Memory B cell (primary cell): ENCODE results near the gene MALRD1.
"Not testable (repeated sequence)": the region's sequence is repeated elsewhere in the genome, so short reads cannot be mapped to it uniquely, and the experiment has no call there.

Experiments used
- ATAC-seq: fragments of 150-1000 bp; cut with Tn5 transposase; 2 replicates; pipeline ENCODE4 v1.10.0; 2021; ENCODE audit warnings: low read depth, mild to moderate bottlenecking, moderate library complexity
- DNase-seq, 2 donors: peaks; one replicate each; pipeline ENCODE4 v3.0.0; 2022; ENCODE audit warnings: low spot score in 2 of 2
- H3K27ac Mint-ChIP-seq: one replicate; pipeline ENCODE4 v1.8.0; 2022; ENCODE audit warnings: mild to moderate bottlenecking, moderate library complexity, mixed read lengths
- H3K27me3 Mint-ChIP-seq: one replicate; pipeline ENCODE4 v1.8.0; 2022; ENCODE audit warnings: mixed read lengths
- H3K36me3 Mint-ChIP-seq: one replicate; pipeline ENCODE4 v1.8.0; 2022; ENCODE audit warnings: mild to moderate bottlenecking, mixed read lengths
- H3K4me1 Mint-ChIP-seq: one replicate; pipeline ENCODE4 v1.8.0; 2022; ENCODE audit warnings: mixed read lengths
- H3K4me3 Mint-ChIP-seq: one replicate; pipeline ENCODE4 v1.8.0; 2022; ENCODE audit warnings: mild to moderate bottlenecking, moderate library complexity, mixed read lengths
- H3K9me3 Mint-ChIP-seq: one replicate; pipeline ENCODE4 v1.8.0; 2022; ENCODE audit warnings: mixed read lengths

MALRD1 gene

DNA sequence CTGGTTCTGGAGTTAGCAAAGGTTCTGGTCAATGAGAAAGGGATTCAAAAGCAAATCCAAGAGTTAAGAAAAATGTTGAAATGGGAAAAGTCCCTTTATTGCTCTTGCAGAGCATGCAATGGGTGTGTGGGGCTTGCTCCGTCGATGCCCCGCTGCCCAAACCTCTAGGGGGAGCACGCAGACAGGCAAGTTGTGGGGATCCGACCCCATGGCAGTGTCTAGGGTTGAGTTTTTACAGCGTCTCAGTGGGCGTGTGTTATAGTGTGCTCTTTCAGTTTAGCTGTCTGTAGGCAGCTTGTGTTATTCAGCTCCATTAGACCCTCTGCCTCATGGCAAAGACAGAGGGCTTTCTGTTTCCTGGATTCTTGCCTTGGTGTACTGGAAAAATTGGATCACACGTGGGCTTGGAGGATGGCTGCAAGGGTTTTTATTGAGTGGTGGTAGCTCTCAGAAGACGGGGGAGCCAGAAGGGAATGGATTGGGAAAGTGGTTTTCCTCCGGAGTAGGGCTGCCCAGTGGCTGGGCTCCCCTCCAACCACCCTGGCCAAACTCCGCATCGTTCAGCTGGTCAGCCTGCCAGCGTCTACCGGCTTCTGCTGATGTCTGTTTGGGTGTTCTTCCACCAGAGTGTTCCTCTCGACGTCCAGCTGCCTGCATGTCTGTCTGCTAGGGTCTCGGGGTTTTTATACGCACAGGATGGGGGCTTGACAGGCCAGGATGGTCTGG is 665.4 kb downstream of the MALRD1 start:
- Mint-ChIP-seq H3K36me3 (no peaks in the 10 kb centered on the region), H3K9me3 (peaks cover 20% of the 10 kb centered on the region), H3K27me3 (no peaks in the 10 kb centered on the region), H3K4me1 (no peaks in the 10 kb centered on the region), H3K4me3 (no peak overlapping the region), H3K27ac (no peak overlapping the region)
- ATAC-seq = no peak
- no peak for DNase-seq

DNA sequence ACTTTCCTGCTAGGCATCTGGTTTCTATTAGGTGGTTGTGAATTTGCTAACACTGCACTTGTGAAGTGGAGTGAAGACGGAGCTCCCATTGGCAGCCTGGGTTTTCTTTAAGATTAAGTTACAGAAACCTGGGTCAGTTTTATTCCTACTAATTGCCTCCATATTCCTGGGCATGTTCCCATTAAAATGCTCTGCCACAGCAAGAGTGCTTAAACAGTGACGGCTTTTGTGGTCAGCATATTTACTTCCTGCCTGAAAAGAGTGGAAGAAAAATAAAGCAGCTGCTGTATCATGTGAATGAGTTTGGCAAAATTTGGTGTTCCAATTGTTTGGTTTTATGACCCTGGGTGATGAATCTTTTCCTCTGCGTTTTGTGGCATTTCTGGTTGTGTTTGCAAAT is 670.7 kb downstream of the MALRD1 start:
- Mint-ChIP-seq H3K27ac (no peak overlapping the region), H3K4me3 (no peak overlapping the region), H3K36me3 (no peaks in the 10 kb centered on the region), H3K9me3 (peaks cover 4% of the 10 kb centered on the region), H3K4me1 (no peaks in the 10 kb centered on the region), H3K27me3 (no peaks in the 10 kb centered on the region)
- ATAC-seq (no peak), DNase-seq (no peak)

DNA sequence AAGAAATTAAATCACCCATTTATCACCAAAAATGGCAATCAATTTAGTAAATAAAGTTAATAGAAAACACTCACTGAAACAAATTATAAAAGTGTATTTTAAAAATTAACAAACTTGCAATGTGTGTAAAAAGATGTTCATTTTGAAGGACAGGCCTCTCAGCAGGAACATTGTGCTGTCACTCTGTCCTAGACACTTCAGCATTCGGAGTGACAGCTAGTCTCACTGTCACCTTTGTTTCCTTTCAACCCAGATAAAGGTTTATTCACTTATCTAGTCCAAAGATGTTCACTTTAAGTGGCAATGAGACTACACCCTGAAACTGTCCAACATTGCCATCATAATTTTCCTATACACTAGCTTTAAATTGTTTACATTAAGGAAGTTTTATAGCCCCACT is 675.7 kb downstream of the MALRD1 start:
- Mint-ChIP-seq H3K9me3 (peaks cover 2% of the 10 kb centered on the region), H3K27me3 (no peaks in the 10 kb centered on the region), H3K27ac (no peak overlapping the region), H3K4me1 (no peaks in the 10 kb centered on the region), H3K36me3 (no peaks in the 10 kb centered on the region), H3K4me3 (no peak overlapping the region)
- no peak for ATAC-seq
- DNase-seq = no peak

DNA sequence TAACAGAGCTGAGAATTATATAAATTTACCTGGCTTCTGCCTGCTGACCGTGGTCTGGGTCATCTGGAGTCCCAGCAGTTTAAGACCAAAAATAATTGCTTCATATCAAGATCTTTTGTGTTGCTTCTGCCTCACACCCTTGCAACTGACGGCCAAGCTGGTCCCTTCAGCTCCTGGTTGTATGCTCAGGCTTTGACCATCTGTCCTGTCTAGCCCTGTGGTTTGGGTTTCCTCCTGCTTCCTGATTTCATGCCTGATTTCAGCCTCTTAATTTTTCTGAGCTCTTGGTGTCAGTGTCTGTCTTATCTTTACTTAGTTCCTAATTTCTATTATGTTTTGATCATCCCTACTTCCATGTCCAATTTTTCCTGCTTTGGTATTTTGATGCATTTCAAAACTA is 679.8 kb downstream of the MALRD1 start:
- Mint-ChIP-seq H3K9me3 (peaks cover 4% of the 10 kb centered on the region), H3K27ac (no peak overlapping the region), H3K4me3 (no peak overlapping the region), H3K4me1 (no peaks in the 10 kb centered on the region), H3K36me3 (no peaks in the 10 kb centered on the region), H3K27me3 (no peaks in the 10 kb centered on the region)
- no peak for ATAC-seq
- no peak for DNase-seq

DNA sequence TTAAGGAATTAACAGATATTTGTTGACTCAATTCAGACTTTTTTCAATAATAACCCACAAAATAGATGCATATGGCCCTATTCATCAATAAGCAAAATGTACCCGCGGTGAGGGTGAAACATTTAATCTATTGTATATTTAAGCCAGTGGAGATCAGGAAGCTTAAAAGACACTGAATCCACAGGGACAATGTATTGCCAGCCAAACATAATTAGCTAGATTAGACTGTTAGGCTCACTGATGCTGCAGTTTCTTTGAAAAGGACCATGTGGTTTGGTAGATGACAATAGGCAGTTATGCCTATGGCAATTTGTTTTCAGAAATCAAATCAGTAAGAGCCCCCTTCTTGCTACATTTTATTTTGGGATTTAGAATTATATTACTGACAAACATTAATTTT is 680.4 kb downstream of the MALRD1 start:
- Mint-ChIP-seq H3K36me3 (no peaks in the 10 kb centered on the region), H3K4me1 (no peaks in the 10 kb centered on the region), H3K4me3 (no peak overlapping the region), H3K27me3 (no peaks in the 10 kb centered on the region), H3K9me3 (peaks cover 4% of the 10 kb centered on the region), H3K27ac (no peak overlapping the region)
- no peak for DNase-seq
- ATAC-seq = no peak

DNA sequence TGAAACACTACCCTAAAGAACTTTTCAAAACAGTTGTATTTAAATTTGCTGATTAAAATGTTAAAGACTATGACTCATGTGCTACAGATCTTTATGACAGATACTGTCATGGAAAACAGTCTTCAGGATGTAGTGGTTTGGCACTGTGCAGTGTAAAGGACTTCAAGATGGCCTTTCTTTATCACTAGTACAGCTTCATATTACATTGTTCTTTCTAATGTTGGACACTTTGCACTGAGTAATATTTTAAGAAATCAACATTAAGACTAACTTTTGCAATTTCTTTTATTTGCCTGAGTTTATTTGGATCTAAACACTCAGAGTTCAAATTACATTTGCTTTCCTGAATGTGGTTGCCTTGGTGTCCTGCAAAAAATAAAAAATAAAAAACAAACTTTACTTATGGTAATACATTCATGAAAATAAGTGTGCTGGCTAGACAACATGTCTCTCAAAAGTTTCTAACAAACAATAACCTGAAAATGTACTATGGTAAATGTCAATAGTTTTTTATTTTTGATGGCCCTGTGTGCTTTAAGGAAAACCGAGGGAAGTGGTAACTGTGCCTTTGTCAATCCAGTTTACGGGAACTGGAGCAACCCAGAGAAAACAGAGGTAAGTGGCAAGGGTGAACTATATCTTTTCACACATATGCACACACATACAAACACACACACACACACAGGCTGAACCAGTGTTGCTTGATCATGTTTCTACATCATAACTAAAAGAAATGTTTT is 681.7 kb downstream of the MALRD1 start:
- Mint-ChIP-seq H3K4me1 (no peaks in the 10 kb centered on the region), H3K36me3 (no peaks in the 10 kb centered on the region), H3K9me3 (peaks cover 4% of the 10 kb centered on the region), H3K27me3 (no peaks in the 10 kb centered on the region), H3K4me3 (no peak overlapping the region), H3K27ac (no peak overlapping the region)
- ATAC-seq = no peak
- no peak for DNase-seq

GRCh38 chr10:19730907-19731217 is 682.3 kb downstream of the MALRD1 start:
- ATAC-seq (no peak), DNase-seq (no peak)
- Mint-ChIP-seq H3K36me3 (no peaks in the 10 kb centered on the region), H3K9me3 (peaks cover 4% of the 10 kb centered on the region), H3K27me3 (no peaks in the 10 kb centered on the region), H3K27ac (no peak overlapping the region), H3K4me3 (no peak overlapping the region), H3K4me1 (no peaks in the 10 kb centered on the region)

DNA sequence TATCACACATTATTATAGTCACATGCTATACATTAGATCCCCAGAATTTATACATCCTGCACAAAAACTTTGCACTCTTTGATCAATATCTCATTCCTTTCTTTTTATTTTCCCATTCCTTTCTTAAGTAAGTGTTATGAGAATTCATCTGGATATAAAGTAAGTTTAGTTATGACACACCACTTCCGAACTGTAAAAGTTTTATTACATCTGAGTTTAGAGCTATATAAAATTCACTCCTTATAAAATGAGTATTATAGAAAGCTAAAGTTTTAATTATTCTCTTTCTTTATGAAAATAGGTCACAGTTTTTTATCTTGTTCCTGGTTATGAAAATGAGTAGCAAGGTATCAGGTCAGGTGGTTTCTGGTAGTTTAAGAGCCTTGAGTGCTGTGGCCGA is 683.0 kb downstream of the MALRD1 start:
- no peaks in the 10 kb centered on the region for H3K36me3 Mint-ChIP-seq
- DNase-seq = no peak
- H3K4me3 Mint-ChIP-seq = no peak overlapping the region
- H3K27me3 Mint-ChIP-seq = no peaks in the 10 kb centered on the region
- H3K27ac Mint-ChIP-seq = no peak overlapping the region
- ATAC-seq = no peak
- H3K4me1 Mint-ChIP-seq = no peaks in the 10 kb centered on the region
- peaks cover 4% of the 10 kb centered on the region for H3K9me3 Mint-ChIP-seq

DNA sequence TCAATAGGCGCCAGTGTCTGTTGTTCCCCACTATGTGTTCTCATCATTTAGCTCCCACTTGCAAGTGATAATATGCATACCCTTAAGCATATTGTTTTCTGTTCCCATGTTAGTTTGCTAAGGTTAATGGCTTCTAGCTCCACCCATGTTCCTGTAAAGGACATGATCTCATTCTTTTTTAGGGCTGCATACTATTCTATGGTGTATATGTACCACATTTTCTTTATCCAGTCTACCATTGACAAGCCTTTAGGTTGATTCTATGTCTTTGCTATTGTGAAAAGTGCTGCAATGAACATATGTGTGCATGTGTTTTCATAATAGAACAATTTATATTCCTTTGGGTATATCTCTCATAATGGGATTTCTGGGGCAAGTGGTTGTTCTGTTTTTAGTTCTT is 689.8 kb downstream of the MALRD1 start:
- H3K4me1 Mint-ChIP-seq = no peaks in the 10 kb centered on the region
- no peak overlapping the region for H3K4me3 Mint-ChIP-seq
- peaks cover 2% of the 10 kb centered on the region for H3K9me3 Mint-ChIP-seq

DNA sequence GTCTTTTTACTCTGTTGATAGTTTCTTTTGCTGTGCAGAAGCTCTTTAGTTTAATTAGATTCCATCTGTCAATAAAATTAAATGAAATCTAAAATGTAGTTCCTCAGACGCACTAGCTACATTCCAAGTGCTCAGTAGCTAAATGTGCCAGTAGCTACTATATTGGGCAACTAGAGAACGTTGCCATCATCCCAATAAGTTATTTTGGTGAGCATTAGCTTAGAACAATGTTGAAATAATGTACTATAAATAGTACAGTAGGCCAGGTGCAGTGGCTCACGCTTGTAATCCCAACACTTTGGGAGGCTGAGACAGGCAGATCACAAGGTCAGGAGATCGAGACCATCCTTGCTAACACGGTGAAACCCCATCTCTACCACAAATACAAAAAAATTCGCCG is 690.6 kb downstream of the MALRD1 start:
- not testable (repeated sequence) for H3K27ac Mint-ChIP-seq, H3K27me3 Mint-ChIP-seq, H3K9me3 Mint-ChIP-seq, H3K4me3 Mint-ChIP-seq, ATAC-seq, H3K36me3 Mint-ChIP-seq, DNase-seq, H3K4me1 Mint-ChIP-seq

More for the DNA sequence above, 689.8 kb downstream of the MALRD1 start:
- DNase-seq = no peak
- H3K36me3 Mint-ChIP-seq = no peaks in the 10 kb centered on the region
- no peaks in the 10 kb centered on the region for H3K27me3 Mint-ChIP-seq
- no peak overlapping the region for H3K27ac Mint-ChIP-seq
- ATAC-seq = no peak

GRCh38 chr10:19742144-19742543 is 693.5 kb downstream of the MALRD1 start:
- not testable (repeated sequence) for DNase-seq, H3K9me3 Mint-ChIP-seq, H3K4me1 Mint-ChIP-seq, H3K4me3 Mint-ChIP-seq, H3K27me3 Mint-ChIP-seq, H3K27ac Mint-ChIP-seq, ATAC-seq, H3K36me3 Mint-ChIP-seq

DNA sequence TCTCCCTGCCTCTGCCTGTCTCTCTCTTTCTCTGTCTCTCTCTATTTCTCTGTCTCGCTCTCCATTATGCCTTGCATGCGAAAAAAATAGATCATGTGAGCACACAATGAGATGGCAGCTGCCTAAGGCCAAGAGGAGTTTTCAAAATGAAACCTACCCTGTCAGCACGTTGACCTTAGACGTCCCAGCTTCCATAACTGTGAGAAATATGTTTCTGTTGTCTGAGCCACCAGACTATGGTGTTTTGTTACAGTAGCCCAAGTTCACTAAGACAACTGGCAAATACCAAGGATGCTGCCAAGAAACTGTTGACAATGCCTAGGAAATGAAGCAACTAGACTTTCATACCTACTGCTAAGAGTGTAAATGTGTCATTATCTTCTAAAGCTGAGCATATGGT is 697.1 kb downstream of the MALRD1 start:
- Mint-ChIP-seq H3K4me3 (no peak overlapping the region), H3K9me3 (no peaks in the 10 kb centered on the region), H3K27ac (no peak overlapping the region), H3K36me3 (no peaks in the 10 kb centered on the region), H3K27me3 (no peaks in the 10 kb centered on the region), H3K4me1 (no peaks in the 10 kb centered on the region)
- DNase-seq (no peak), ATAC-seq (no peak)

DNA sequence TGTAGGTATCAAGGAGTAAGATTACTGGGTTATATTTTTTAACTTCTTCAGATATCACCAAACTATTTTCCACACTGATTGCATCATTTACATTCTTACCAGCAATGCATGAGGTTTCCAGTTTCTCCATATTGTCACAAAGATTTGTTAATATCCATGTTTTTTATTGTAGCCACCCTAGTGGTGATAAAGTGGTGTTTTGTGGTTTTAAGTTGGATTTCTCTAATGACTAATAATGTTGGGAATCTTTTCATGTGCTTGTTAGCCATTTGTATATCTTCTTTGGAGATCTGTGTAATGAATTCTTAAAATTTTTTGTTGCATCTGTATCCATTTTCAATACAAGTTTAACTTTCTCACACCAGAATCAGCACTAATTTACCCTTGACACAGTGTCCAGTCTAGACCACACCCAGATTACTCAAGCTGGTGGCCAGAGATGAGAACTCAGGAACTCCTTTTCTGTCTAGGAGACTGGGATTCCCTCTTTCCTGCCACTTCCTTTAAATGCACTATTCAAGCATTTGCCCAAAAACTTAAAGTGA is 700.7 kb downstream of the MALRD1 start:
- Mint-ChIP-seq H3K27me3 (no peaks in the 10 kb centered on the region), H3K36me3 (no peaks in the 10 kb centered on the region), H3K4me3 (no peak overlapping the region), H3K4me1 (no peaks in the 10 kb centered on the region), H3K27ac (no peak overlapping the region), H3K9me3 (no peaks in the 10 kb centered on the region)
- ATAC-seq (no peak), DNase-seq (no peak)

- DNase-seq (no peak), ATAC-seq (no peak)
- no peak overlapping the region for H3K4me3 Mint-ChIP-seq
- H3K27me3 Mint-ChIP-seq = no peaks in the 10 kb centered on the region
- no peaks in the 10 kb centered on the region for H3K36me3 Mint-ChIP-seq
- no peak overlapping the region for H3K27ac Mint-ChIP-seq
- H3K9me3 Mint-ChIP-seq = no peaks in the 10 kb centered on the region
- no peaks in the 10 kb centered on the region for H3K4me1 Mint-ChIP-seq
Observed at GRCh38 chr10:19750972-19751371, 702.4 kb downstream of the MALRD1 start.

- Mint-ChIP-seq H3K4me1 (no peaks in the 10 kb centered on the region), H3K27me3 (no peaks in the 10 kb centered on the region), H3K27ac (no peak overlapping the region), H3K9me3 (no peaks in the 10 kb centered on the region), H3K4me3 (no peak overlapping the region), H3K36me3 (no peaks in the 10 kb centered on the region)
- no peak for ATAC-seq
- DNase-seq = no peak
Observed at GRCh38 chr10:19756919-19757318, 708.3 kb downstream of the MALRD1 start.
